ENCODE results near the gene RADX. TPM values are rescaled to one million over a fixed set of nuclear protein-coding genes. Genes with fewer than 3 reads are reported as not detected.
A peak's percentile ranks its signal among the peaks of the same experiment; 100 is the strongest.

RADX gene
- total and polyA plus RNA-seq, 2 of the 13 experiments (the other 11 are each of a cell fraction or from before 2014, with no cell fraction given), result 1.1 to 2.7 TPM

- TF ChIP-seq RNF219 (CRISPR knock-in tag; IDR thresholded peaks at IDR 0.05), result no peak
- TF ChIP-seq, protein P1, sequence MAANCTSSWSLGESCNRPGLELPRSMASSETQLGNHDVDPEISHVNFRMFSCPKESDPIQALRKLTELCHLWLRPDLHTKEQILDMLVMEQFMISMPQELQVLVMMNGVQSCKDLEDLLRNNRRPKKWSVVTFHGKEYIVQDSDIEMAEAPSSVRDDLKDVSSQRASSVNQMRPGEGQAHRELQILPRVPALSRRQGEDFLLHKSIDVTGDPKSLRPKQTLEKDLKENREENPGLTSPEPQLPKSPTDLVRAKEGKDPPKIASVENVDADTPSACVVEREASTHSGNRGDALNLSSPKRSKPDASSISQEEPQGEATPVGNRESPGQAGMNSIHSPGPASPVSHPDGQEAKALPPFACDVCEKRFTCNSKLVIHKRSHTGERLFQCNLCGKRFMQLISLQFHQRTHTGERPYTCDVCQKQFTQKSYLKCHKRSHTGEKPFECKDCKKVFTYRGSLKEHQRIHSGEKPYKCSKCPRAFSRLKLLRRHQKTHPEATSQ (CRISPR knock-in tag; IDR thresholded peaks at IDR 0.05; ENCODE audit: borderline replicate concordance), result no peak
- TF ChIP-seq ZNF773 (CRISPR knock-in tag; IDR thresholded peaks at IDR 0.05; ENCODE audit: borderline replicate concordance), result no peak
- TF ChIP-seq ZIK1 (CRISPR knock-in tag; IDR thresholded peaks at IDR 0.05; ENCODE audit: borderline replicate concordance, low read depth), result no peak
- TF ChIP-seq, protein P2, sequence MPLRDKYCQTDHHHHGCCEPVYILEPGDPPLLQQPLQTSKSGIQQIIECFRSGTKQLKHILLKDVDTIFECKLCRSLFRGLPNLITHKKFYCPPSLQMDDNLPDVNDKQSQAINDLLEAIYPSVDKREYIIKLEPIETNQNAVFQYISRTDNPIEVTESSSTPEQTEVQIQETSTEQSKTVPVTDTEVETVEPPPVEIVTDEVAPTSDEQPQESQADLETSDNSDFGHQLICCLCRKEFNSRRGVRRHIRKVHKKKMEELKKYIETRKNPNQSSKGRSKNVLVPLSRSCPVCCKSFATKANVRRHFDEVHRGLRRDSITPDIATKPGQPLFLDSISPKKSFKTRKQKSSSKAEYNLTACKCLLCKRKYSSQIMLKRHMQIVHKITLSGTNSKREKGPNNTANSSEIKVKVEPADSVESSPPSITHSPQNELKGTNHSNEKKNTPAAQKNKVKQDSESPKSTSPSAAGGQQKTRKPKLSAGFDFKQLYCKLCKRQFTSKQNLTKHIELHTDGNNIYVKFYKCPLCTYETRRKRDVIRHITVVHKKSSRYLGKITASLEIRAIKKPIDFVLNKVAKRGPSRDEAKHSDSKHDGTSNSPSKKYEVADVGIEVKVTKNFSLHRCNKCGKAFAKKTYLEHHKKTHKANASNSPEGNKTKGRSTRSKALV (CRISPR knock-in tag; IDR thresholded peaks at IDR 0.05), result peak; percentile 70; the same call in 1 of the 2 replicates
- TF ChIP-seq EEA1 (CRISPR knock-in tag; IDR thresholded peaks at IDR 0.05; ENCODE audit: borderline replicate concordance), result no peak
- no peak for TF ChIP-seq ZNF234 (CRISPR knock-in tag; conservative IDR thresholded peaks at IDR 0.05)
- TF ChIP-seq NFE2 (CRISPR knock-in tag; IDR thresholded peaks at IDR 0.05), result no peak
- no peak for TF ChIP-seq ZNF253 (CRISPR knock-in tag; IDR thresholded peaks at IDR 0.05; ENCODE audit: borderline replicate concordance)
- no peak for TF ChIP-seq CERS6 (CRISPR knock-in tag; IDR thresholded peaks at IDR 0.05)
- TF ChIP-seq TFDP1 (CRISPR knock-in tag; IDR thresholded peaks at IDR 0.05; ENCODE audit: borderline replicate concordance), result no peak
- TF ChIP-seq THAP9 (CRISPR knock-in tag; IDR thresholded peaks at IDR 0.05; ENCODE audit: borderline replicate concordance), result no peak
Observed at GRCh38 chrX:106726485-106727437, 115.0 kb downstream of the RADX start, which contains the start of gene RNF128 (continued).
